Measurements from ENCODE around the gene BAG2.

BAG2 gene

DNA sequence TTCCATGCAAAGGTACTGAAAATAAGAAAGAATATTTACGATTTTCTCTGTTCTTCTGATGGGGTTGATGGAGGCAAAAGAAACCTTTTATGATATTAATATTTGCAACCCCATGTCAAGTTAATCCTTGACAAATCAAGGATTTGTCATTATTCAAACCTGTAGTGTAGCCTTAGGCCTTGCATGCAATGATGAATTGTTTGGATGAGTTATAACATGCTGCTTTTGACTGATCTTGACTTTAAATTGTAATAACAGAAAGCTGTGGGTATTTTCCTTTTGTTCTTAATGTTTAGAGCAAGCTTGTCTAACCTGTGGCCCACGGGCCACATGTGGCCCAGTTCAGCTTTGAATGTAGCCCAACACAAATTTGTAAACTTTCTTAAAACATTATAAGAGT lies 13.0 kb upstream of the BAG2 start:
- TF ChIP-seq ZFX (IDR thresholded peaks at IDR 0.05): no peak
- TF ChIP-seq, protein P1, sequence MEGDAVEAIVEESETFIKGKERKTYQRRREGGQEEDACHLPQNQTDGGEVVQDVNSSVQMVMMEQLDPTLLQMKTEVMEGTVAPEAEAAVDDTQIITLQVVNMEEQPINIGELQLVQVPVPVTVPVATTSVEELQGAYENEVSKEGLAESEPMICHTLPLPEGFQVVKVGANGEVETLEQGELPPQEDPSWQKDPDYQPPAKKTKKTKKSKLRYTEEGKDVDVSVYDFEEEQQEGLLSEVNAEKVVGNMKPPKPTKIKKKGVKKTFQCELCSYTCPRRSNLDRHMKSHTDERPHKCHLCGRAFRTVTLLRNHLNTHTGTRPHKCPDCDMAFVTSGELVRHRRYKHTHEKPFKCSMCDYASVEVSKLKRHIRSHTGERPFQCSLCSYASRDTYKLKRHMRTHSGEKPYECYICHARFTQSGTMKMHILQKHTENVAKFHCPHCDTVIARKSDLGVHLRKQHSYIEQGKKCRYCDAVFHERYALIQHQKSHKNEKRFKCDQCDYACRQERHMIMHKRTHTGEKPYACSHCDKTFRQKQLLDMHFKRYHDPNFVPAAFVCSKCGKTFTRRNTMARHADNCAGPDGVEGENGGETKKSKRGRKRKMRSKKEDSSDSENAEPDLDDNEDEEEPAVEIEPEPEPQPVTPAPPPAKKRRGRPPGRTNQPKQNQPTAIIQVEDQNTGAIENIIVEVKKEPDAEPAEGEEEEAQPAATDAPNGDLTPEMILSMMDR (conservative IDR thresholded peaks at IDR 0.05): no peak
- H3K27ac ChIP-seq: no peak overlapping the region

GRCh38 chr6:57162028-57162427 lies 10.1 kb upstream of the BAG2 start:
- no peak overlapping the region for H3K27ac ChIP-seq
- TF ChIP-seq ZFX (IDR thresholded peaks at IDR 0.05): no peak
- TF ChIP-seq, protein P1 (conservative IDR thresholded peaks at IDR 0.05): no peak

- H3K27ac ChIP-seq: no peak overlapping the region
- TF ChIP-seq, protein P1 (conservative IDR thresholded peaks at IDR 0.05): no peak
- TF ChIP-seq ZFX (IDR thresholded peaks at IDR 0.05): no peak
These were observed 9.6 kb upstream of the BAG2 start for GRCh38 chr6:57162516-57162915.

- H3K27ac ChIP-seq: no peak overlapping the region
- no peak for TF ChIP-seq ZFX (IDR thresholded peaks at IDR 0.05)
- TF ChIP-seq, protein P1 (conservative IDR thresholded peaks at IDR 0.05): no peak
These were observed 8.2 kb upstream of the BAG2 start for GRCh38 chr6:57163956-57164355.

DNA sequence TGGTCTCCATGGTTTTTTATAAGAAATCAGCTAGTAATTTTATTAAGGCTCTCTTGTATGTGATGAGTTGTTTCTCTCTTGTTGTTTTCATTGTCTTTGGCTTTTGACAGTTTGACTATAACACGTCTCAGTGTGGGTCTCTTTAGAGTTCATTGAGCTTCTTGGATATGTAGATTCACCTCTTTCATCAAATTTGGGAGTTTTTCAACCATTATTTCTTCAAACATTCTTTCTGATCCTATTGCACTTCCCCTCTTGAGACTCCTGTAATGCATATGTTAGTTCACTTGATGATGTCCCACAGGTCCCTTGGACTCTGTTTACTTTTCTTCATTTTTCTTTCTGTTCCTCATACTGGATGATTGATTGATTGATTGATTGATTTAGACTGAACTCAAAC lies 7.0 kb upstream of the BAG2 start:
- H3K27ac ChIP-seq: no peak overlapping the region
- TF ChIP-seq, protein P1 (conservative IDR thresholded peaks at IDR 0.05): no peak
- TF ChIP-seq ZFX (IDR thresholded peaks at IDR 0.05): no peak

GRCh38 chr6:57173056-57173885 lies 1.1 kb downstream of the BAG2 start:
- H3K27ac ChIP-seq: peak overlapping the region; percentile 91
- no peak; the same call in 1 of the 2 replicates for TF ChIP-seq ZFX (IDR thresholded peaks at IDR 0.05)
- TF ChIP-seq, protein P1 (conservative IDR thresholded peaks at IDR 0.05): no peak

DNA sequence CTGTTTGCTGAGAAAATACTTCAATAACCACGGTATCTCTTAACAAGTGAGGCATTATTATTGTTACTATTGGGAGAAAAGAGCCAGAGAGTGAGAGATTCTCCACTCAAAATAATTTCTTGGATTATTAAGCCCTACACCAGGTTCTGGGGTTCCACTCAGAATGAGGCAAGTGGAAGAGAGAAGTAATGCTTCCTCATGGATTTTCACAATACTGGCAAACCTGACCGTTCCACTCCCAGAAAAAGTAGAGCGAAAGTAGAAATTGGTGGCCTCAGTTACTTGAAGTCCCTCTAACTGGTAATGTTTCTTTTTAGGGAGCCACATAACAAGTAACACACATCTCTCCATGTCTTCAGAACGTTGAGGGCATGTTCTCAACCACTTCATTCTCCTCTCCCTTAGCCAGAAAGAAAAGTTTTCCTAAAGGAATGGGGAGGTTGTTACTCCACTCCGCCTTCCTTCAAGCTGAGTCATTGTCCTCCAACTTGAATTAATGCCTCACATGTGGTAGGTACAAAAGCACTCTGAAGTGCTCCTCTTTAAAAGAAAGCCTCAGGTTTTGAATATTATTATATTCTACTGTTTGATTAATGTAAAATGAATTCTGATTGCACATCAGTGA lies 1.9 kb downstream of the BAG2 start:
- no peak for TF ChIP-seq ZFX (IDR thresholded peaks at IDR 0.05)
- TF ChIP-seq, protein P1 (conservative IDR thresholded peaks at IDR 0.05): no peak
- no peak overlapping the region for H3K27ac ChIP-seq
